Mesothelial cell of epicardium (in vitro differentiated cells): ENCODE data around the gene MS4A14. TPM values are rescaled to one million over a fixed set of nuclear protein-coding genes. Genes with fewer than 3 reads are reported as not detected.

ENCODE experiments used
- DNase-seq, 2 experiments: peaks; one replicate each; pipeline ENCODE4 v3.0.0; 2021; ENCODE audit warnings: low spot score in 2 of 2; ENCODE audit not compliant: unreplicated experiment in 2 of 2
- H3K27ac Mint-ChIP-seq: 2 replicates; pipeline ENCODE4 v1.8.0; 2021; ENCODE audit warnings: mixed read lengths
- H3K27me3 Mint-ChIP-seq: 2 replicates; pipeline ENCODE4 v1.8.0; 2021; ENCODE audit warnings: low read depth, mixed read lengths
- H3K36me3 Mint-ChIP-seq: 2 replicates; pipeline ENCODE4 v1.8.0; 2021; ENCODE audit warnings: mixed read lengths
- H3K4me1 Mint-ChIP-seq: 2 replicates; pipeline ENCODE4 v1.8.0; 2021; ENCODE audit warnings: mixed read lengths
- H3K4me3 Mint-ChIP-seq: 2 replicates; pipeline ENCODE4 v1.8.0; 2021; ENCODE audit warnings: mild to moderate bottlenecking, moderate library complexity, mixed read lengths
- H3K9me3 Mint-ChIP-seq: 2 replicates; pipeline ENCODE4 v1.8.0; 2021; ENCODE audit warnings: mixed read lengths
- total RNA-seq: library from RNA; stranded (reverse); gene quantifications from 3 replicates; pipeline ENCODE4 v1.2.1, GENCODE V29; 2021
- TF ChIP-seq, protein P1 (sequence below): fragments of 200-600 bp; sonication (generic); IDR thresholded peaks from one replicate; pipeline ENCODE4 v1.5.0; 2021; ENCODE audit warnings: antibody characterized with exemption; ENCODE audit not compliant: unreplicated experiment

MS4A14 gene
- total RNA-seq, 1 donor from 2014 or later: not detected

DNA sequence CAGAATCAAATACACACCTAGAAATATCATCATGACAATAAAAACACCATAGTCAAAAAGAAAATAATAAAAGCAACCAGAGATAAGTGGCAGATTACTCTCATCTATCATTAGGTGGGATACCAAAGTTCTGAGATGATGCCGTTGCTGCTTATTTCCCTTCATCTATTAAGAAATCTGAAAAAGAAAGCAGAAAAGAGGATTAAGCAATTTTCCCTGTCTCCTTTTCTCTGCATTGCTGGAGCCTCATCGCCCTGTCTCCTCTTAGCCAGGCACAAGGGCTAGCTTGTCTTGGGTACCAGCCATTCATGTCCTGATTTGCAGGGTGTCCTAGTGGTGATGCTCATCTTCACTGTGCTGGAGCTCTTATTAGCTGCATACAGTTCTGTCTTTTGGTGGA lies 3.9 kb upstream of the MS4A14 start:
- DNase-seq: no peak
- peaks cover 1% of the 10 kb centered on the region for H3K27me3 Mint-ChIP-seq
- H3K9me3 Mint-ChIP-seq: no peaks in the 10 kb centered on the region
- no peaks in the 10 kb centered on the region for H3K36me3 Mint-ChIP-seq
- H3K27ac Mint-ChIP-seq: no peak overlapping the region
- TF ChIP-seq, protein P1, sequence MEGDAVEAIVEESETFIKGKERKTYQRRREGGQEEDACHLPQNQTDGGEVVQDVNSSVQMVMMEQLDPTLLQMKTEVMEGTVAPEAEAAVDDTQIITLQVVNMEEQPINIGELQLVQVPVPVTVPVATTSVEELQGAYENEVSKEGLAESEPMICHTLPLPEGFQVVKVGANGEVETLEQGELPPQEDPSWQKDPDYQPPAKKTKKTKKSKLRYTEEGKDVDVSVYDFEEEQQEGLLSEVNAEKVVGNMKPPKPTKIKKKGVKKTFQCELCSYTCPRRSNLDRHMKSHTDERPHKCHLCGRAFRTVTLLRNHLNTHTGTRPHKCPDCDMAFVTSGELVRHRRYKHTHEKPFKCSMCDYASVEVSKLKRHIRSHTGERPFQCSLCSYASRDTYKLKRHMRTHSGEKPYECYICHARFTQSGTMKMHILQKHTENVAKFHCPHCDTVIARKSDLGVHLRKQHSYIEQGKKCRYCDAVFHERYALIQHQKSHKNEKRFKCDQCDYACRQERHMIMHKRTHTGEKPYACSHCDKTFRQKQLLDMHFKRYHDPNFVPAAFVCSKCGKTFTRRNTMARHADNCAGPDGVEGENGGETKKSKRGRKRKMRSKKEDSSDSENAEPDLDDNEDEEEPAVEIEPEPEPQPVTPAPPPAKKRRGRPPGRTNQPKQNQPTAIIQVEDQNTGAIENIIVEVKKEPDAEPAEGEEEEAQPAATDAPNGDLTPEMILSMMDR: no peak
- H3K4me3 Mint-ChIP-seq: no peak overlapping the region
- H3K4me1 Mint-ChIP-seq: no peaks in the 10 kb centered on the region

DNA sequence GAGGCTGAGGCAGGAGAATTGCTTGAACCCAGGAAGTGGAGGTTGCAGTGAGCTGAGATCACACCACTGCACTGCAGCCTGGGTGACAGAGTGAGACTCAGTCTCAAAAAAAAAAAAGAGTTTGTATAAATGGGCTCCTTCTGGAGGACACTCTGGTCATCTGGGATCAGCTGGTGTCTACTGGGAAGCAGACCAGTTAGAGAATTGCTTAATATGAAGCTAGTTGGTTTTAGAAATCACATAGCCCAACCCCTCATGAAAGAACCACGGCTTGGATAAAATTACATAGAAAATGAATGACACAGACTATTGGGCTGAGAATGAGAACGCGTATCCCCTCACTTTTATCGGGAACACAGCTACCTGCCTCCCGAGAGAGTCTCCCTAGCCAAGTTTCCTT lies 3.2 kb upstream of the MS4A14 start:
- TF ChIP-seq, protein P1: no peak
- no peak overlapping the region for H3K27ac Mint-ChIP-seq
- H3K4me3 Mint-ChIP-seq: no peak overlapping the region
- no peaks in the 10 kb centered on the region for H3K9me3 Mint-ChIP-seq
- H3K27me3 Mint-ChIP-seq: peaks cover 3% of the 10 kb centered on the region
- no peak for DNase-seq
- no peaks in the 10 kb centered on the region for H3K4me1 Mint-ChIP-seq
- no peaks in the 10 kb centered on the region for H3K36me3 Mint-ChIP-seq

DNA sequence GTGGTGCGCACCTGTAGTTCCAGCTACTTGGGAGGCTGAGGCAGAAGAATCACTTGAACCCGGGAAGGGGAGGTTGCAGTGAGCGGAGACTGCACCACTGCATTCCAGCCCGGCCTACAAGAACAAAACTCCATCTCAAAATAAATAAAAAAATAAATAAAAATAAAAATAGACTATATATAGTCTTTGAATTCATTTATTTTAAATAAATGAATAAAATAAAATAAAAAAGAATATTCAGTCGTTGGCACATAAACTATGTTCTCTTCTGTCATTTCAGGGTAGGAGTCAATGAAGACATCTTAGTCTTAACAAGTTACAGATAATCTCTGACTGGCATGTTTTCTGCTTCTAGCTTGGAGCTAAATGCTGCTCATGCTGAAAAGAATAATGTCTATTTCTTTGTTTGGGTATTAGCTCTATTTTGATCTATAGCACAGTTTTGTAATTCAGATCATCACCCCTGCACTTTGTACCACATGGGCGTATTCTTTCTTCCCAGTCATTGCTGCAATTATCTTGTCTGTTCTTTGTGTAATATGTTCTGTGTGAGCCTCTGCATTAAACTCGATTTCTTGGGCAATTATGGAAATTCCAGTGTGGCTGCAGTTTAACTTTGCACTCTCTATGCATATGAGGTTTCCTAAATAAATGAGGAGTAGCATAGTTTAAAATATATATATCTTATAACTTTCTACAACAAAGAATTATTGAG lies 1.4 kb upstream of the MS4A14 start:
- DNase-seq: no peak
- TF ChIP-seq, protein P1: no peak
- no peaks in the 10 kb centered on the region for H3K4me1 Mint-ChIP-seq
- no peaks in the 10 kb centered on the region for H3K9me3 Mint-ChIP-seq
- H3K27me3 Mint-ChIP-seq: peaks cover 3% of the 10 kb centered on the region
- H3K4me3 Mint-ChIP-seq: no peak overlapping the region
- no peak overlapping the region for H3K27ac Mint-ChIP-seq
- H3K36me3 Mint-ChIP-seq: no peaks in the 10 kb centered on the region

DNA sequence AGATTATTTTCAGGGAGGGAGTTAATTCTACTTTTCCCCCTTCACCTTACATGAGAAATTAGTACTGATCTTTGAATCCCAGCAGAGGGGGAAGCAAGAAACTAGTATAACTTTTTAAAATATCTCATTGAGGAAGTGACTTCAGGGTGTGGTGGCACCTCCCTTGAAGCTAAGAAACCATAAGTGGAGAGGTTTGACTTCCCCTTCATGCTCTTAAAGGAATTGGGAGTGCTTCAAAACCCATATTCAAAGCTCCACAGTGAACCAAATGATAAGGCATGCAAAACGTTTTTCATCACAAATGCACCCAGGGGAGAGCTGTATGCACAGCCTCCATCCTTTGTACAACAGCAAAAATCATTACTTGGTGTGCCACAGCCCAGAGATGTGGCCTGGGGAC lies 540 bp downstream of the MS4A14 start:
- DNase-seq: no peak
- Mint-ChIP-seq H3K4me3 (no peak overlapping the region), H3K36me3 (no peaks in the 10 kb centered on the region), H3K4me1 (no peaks in the 10 kb centered on the region), H3K9me3 (peaks cover 6% of the 10 kb centered on the region), H3K27me3 (peaks cover 3% of the 10 kb centered on the region), H3K27ac (no peak overlapping the region)
- TF ChIP-seq, protein P1: no peak

DNA sequence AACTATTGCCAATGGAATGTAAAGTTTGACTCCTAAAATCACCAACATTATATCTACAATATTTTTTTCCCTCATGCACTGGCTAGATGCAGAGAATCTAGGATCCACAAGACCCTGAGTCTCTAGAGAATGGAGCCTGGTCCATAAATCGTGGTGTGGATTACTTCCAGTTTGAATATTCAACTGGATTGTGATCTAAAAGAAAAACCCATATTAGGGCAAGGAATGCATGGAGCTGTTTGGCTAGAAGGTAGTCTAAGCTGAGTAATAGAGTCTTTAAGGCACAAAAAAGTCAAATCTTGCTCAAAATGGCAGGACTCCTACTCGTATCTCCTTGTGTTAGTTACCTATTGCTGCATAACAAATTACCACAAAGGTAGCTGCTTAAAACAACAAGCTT lies 23.8 kb downstream of the MS4A14 start:
- H3K27me3 Mint-ChIP-seq: no peaks in the 10 kb centered on the region
- no peaks in the 10 kb centered on the region for H3K4me1 Mint-ChIP-seq
- H3K4me3 Mint-ChIP-seq: no peak overlapping the region
- no peak overlapping the region for H3K27ac Mint-ChIP-seq
- no peaks in the 10 kb centered on the region for H3K36me3 Mint-ChIP-seq
- H3K9me3 Mint-ChIP-seq: peaks cover 9% of the 10 kb centered on the region
- TF ChIP-seq, protein P1: no peak
- DNase-seq: no peak

DNA sequence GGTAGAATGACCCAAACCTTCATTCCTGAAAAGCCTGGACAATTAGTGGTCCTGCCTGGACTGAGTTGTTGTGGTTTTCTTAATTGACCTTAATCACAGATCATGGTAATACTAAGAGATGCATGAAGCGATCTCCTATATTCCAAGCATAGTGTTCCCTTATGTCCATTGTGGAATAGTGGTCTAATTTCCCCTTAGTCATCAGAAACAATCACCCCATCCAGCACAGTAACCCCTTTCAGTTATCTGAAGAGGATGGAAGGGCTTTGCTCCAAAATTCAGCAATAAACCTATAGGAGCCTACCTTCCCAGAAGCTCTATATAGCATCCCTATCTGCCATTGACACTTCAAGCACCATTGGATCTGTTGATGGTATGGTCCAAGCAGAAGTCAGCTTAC lies 26.4 kb downstream of the MS4A14 start:
- Mint-ChIP-seq H3K4me1 (no peaks in the 10 kb centered on the region), H3K9me3 (peaks cover 9% of the 10 kb centered on the region), H3K27me3 (no peaks in the 10 kb centered on the region), H3K4me3 (no peak overlapping the region), H3K36me3 (no peaks in the 10 kb centered on the region), H3K27ac (no peak overlapping the region)
- TF ChIP-seq, protein P1: no peak
- no peak for DNase-seq
